Large intestine (tissue), 3 donors: ENCODE data around the gene CTSV. TPM values are rescaled to one million over a fixed set of nuclear protein-coding genes. Genes with fewer than 3 reads are reported as not detected.
"Not testable (repeated sequence)": the region's sequence is repeated elsewhere in the genome, so short reads cannot be mapped to it uniquely, and the experiment has no call there.

Source experiments
- DNase-seq, 2 donors: peaks; one replicate each; pipeline versions ENCODE4 v3.0.0 to v3.0.0-alpha.2; 2013
- H3K27ac ChIP-seq: one replicate; pipeline ENCODE4 v1.5.1; 2013; ENCODE audit warnings: low read length
- H3K27me3 ChIP-seq: 2 replicates; pipeline ENCODE4 v1.6.1; 2013; ENCODE audit warnings: low read length; ENCODE audit not compliant: control insufficient read depth, insufficient read depth
- H3K36me3 ChIP-seq: 2 replicates; pipeline ENCODE4 v1.6.1; 2013; ENCODE audit warnings: low read length; ENCODE audit not compliant: control insufficient read depth, insufficient read depth
- H3K4me1 ChIP-seq: one replicate; pipeline ENCODE4 v1.6.1; 2013; ENCODE audit warnings: low read length; ENCODE audit not compliant: control insufficient read depth, insufficient read depth
- H3K4me3 ChIP-seq: one replicate; pipeline ENCODE4 v1.5.1; 2013; ENCODE audit warnings: low read length
- H3K9me3 ChIP-seq: one replicate; pipeline ENCODE4 v1.6.1; 2013; ENCODE audit warnings: mild to moderate bottlenecking, low read depth, low read length, moderate library complexity; ENCODE audit not compliant: control insufficient read depth
- WGBS: methylation state at CpG from one replicate; pipeline ENCODE4 v1.1.5; 2013; ENCODE audit warnings: low lambda C conversion rate; ENCODE audit not compliant: insufficient coverage; 5-methylcytosine and 5-hydroxymethylcytosine counted together
- polyA plus RNA-seq: library from polyadenylated mRNA; unstranded; fragments of 120-200 nt; gene quantifications from one replicate; pipeline ENCODE4 v1.2.1, GENCODE V29; 2013

Gene CTSV
- polyA plus RNA-seq, 1 donor = 19.9 TPM

- H3K4me3 ChIP-seq = no peak overlapping the region
- peak overlapping the region; percentile 64 for H3K27ac ChIP-seq
- no peaks in the 10 kb centered on the region for H3K27me3 ChIP-seq
- no peaks in the 10 kb centered on the region for H3K36me3 ChIP-seq
- WGBS = no CpG with 5 or more reads among the region's 5 CpGs
- peaks cover 13% of the 10 kb centered on the region for H3K4me1 ChIP-seq
- DNase-seq = peak; percentile 57 to 83
- peaks cover 2% of the 10 kb centered on the region for H3K9me3 ChIP-seq
These were observed 7.3 kb upstream of the CTSV start for GRCh38 chr9:97046228-97046627.

GRCh38 chr9:97045300-97045699 is 6.4 kb upstream of the CTSV start:
- Histone ChIP-seq H3K4me3 (no peak overlapping the region), H3K27ac (no peak overlapping the region), H3K9me3 (peaks cover 2% of the 10 kb centered on the region), H3K36me3 (no peaks in the 10 kb centered on the region), H3K27me3 (no peaks in the 10 kb centered on the region), H3K4me1 (peaks cover 15% of the 10 kb centered on the region)
- 100% methylated on average over 1 of the region's 5 CpGs for WGBS
- no peak for DNase-seq

- DNase-seq = peak; percentile 80 to 91
- no peaks in the 10 kb centered on the region for H3K36me3 ChIP-seq
- H3K27ac ChIP-seq = peak overlapping the region; percentile 82
- no CpG with 5 or more reads among the region's 2 CpGs for WGBS
- no peak overlapping the region for H3K4me3 ChIP-seq
- H3K4me1 ChIP-seq = peaks cover 15% of the 10 kb centered on the region
- H3K9me3 ChIP-seq = peaks cover 2% of the 10 kb centered on the region
- H3K27me3 ChIP-seq = peaks cover 11% of the 10 kb centered on the region
These were observed 3.0 kb upstream of the CTSV start for GRCh38 chr9:97041898-97042297.

- no CpG with 5 or more reads among the region's 12 CpGs for WGBS
These were observed 545 bp upstream of the CTSV start for GRCh38 chr9:97039514-97039860.

GRCh38 chr9:97023505-97023904 is 15.4 kb downstream of the CTSV start:
- WGBS = no CpG with 5 or more reads among the region's 1 CpG
- not testable (repeated sequence) for H3K4me3 ChIP-seq, H3K4me1 ChIP-seq, H3K27me3 ChIP-seq, H3K36me3 ChIP-seq, H3K9me3 ChIP-seq, DNase-seq, H3K27ac ChIP-seq

More at GRCh38 chr9:97039514-97039860, 545 bp upstream of the CTSV start:
- Histone ChIP-seq H3K9me3 (peaks cover 2% of the 10 kb centered on the region), H3K4me1 (peaks cover 7% of the 10 kb centered on the region), H3K27ac (peak overlapping the region; percentile 75), H3K36me3 (no peaks in the 10 kb centered on the region), H3K27me3 (peaks cover 11% of the 10 kb centered on the region), H3K4me3 (peak overlapping the region; percentile 72)
- no peak for DNase-seq

GRCh38 chr9:97013151-97014132 is 25.5 kb downstream of the CTSV start:
- Histone ChIP-seq H3K4me3 (peak overlapping the region; percentile 56), H3K27ac (peak overlapping the region; percentile 89)
- WGBS = 0% methylated on average over 1 of the region's 97 CpGs
- H3K9me3 ChIP-seq, H3K4me1 ChIP-seq, H3K27me3 ChIP-seq, H3K36me3 ChIP-seq: not testable (repeated sequence)
- DNase-seq = peak; percentile 50 to 79

GRCh38 chr9:97012617-97013016 is 26.3 kb downstream of the CTSV start:
- Histone ChIP-seq H3K4me3 (peak overlapping the region; percentile 39), H3K27ac (peak overlapping the region; percentile 48)
- H3K27me3 ChIP-seq, H3K36me3 ChIP-seq, H3K4me1 ChIP-seq, H3K9me3 ChIP-seq: not testable (repeated sequence)
- WGBS = no CpG with 5 or more reads among the region's 18 CpGs
- DNase-seq = peak in 1 of 2 donors; percentile 33

GRCh38 chr9:97002195-97002594 is 36.7 kb downstream of the CTSV start:
- H3K9me3 ChIP-seq, H3K27ac ChIP-seq, H3K4me3 ChIP-seq, H3K4me1 ChIP-seq, H3K27me3 ChIP-seq, H3K36me3 ChIP-seq, DNase-seq: not testable (repeated sequence)

- H3K36me3 ChIP-seq, H3K4me3 ChIP-seq, H3K9me3 ChIP-seq, H3K27ac ChIP-seq, H3K4me1 ChIP-seq, H3K27me3 ChIP-seq, DNase-seq: not testable (repeated sequence)
- no CpG with 5 or more reads among the region's 1 CpG for WGBS
These were observed 37.6 kb downstream of the CTSV start for GRCh38 chr9:97001338-97001737.

GRCh38 chr9:97000139-97000787 is 38.7 kb downstream of the CTSV start:
- no CpG with 5 or more reads among the region's 3 CpGs for WGBS
- H3K4me3 ChIP-seq, H3K27me3 ChIP-seq, DNase-seq, H3K36me3 ChIP-seq, H3K4me1 ChIP-seq, H3K9me3 ChIP-seq, H3K27ac ChIP-seq: not testable (repeated sequence)
